NT2/D1 (cell line): Measurements from ENCODE around the gene STAT1.
A peak's percentile ranks its signal among the peaks of the same experiment; 100 is the strongest.

Source experiments
- DNase-seq: peaks from one replicate; pipeline ENCODE4 v3.0.0-alpha.2; 2011; ENCODE audit warnings: low read depth, low spot score
- H3K27me3 ChIP-seq: 2 replicates; pipeline ENCODE4 v1.6.0; 2011; ENCODE audit warnings: mild to moderate bottlenecking; ENCODE audit not compliant: insufficient read length, insufficient read depth
- H3K36me3 ChIP-seq: 2 replicates; pipeline ENCODE4 v1.6.1; 2011; ENCODE audit warnings: mild to moderate bottlenecking, low read length, mixed read lengths; ENCODE audit not compliant: insufficient read depth, insufficient read length
- H3K4me1 ChIP-seq: 2 replicates; pipeline ENCODE4 v1.5.1; 2011; ENCODE audit not compliant: insufficient read depth, insufficient read length
- H3K4me3 ChIP-seq: 2 replicates; pipeline ENCODE4 v1.5.1; 2011; ENCODE audit warnings: low read depth; ENCODE audit not compliant: insufficient read length
- H3K9ac ChIP-seq: 2 replicates; pipeline ENCODE4 v1.6.0; 2011; ENCODE audit warnings: low read depth; ENCODE audit not compliant: insufficient read length
- H3K9me3 ChIP-seq: 2 replicates; pipeline ENCODE4 v1.5.1; 2011; ENCODE audit warnings: mild to moderate bottlenecking, low read length; ENCODE audit not compliant: insufficient read depth
- SUZ12 ChIP-seq: IDR thresholded peaks from 2 replicates; pipeline ENCODE4 v1.6.1; 2011; ENCODE audit not compliant: insufficient read length, insufficient read depth; ENCODE audit errors: extremely low read depth
- YY1 ChIP-seq: IDR thresholded peaks from 2 replicates; pipeline ENCODE4 v1.6.1; 2011; ENCODE audit not compliant: insufficient read length, insufficient read depth
- ZNF274 ChIP-seq: IDR thresholded peaks from 2 replicates; pipeline ENCODE4 v1.6.1; 2011; ENCODE audit warnings: mild to moderate bottlenecking, low read depth, low read length

STAT1 gene

DNA sequence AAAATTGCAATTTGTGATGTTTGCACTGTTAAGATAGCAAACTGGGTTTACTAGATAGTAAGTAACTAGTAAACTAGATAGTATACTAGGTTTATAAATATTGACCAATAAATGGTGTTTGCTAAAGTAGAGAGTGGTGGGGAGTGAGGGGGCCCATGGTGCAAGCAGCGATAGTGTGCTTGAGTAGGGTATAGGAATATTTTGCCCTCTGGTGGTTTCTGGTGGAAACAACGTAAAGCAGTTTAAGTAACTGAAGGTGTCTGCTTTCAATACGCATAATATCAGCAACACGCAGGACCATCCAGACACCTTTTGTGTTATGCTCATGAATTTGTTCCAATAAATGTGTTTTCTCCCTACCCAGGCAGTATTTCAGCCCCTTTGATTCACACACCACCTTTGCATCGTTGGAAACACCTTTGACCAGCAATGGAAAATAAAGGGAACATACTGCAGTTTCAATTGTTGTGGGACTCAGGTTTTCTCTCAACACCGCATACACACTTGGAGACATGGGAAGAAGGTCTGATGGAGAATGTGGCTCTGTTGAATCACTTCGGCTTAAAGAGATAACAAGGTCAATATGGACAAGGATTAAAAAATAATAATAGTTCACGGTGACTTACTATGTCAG lies 16.7 kb upstream of the STAT1 start:
- no peak overlapping the region for H3K4me3 ChIP-seq
- H3K27me3 ChIP-seq, result no peaks in the 10 kb centered on the region
- H3K4me1 ChIP-seq, result no peaks in the 10 kb centered on the region
- DNase-seq, result no peak
- H3K9ac ChIP-seq, result no peak overlapping the region
- no peaks in the 10 kb centered on the region for H3K36me3 ChIP-seq
- no peaks in the 10 kb centered on the region for H3K9me3 ChIP-seq
- no peak for TF ChIP-seq SUZ12
- no peak for TF ChIP-seq YY1
- no peak for TF ChIP-seq ZNF274

DNA sequence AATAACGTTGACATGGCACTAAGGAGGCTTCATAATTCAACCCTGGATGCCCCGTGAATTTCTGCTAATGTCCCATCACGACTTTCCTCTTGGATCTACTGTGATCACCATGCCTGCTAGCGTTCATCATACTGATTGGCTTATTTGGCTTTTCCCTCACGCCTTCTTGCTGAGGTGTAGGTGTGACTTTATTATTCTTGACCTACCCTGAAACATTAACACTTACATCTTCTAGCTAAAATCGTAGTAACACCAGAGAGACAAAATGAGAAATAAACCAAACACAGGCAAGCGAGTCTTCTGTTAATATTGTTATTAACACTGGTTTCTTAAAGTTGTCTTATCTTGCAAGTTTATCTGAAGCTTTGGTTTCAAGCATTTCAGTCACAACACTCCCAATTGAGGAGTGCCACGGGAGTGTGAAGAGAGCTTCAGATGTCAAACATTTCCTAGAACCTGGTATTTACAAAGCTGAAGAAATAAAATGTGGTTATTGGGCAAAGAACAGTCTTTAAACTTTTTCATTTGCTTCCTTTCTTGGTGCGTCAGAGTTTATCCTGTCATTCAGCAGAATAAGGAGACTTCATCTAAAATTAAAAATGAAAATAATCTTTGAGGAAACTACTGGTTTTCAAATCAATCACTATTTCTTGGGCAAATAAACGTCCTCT lies 15.4 kb upstream of the STAT1 start:
- H3K9ac ChIP-seq, result no peak overlapping the region
- no peaks in the 10 kb centered on the region for H3K36me3 ChIP-seq
- H3K4me1 ChIP-seq, result no peaks in the 10 kb centered on the region
- TF ChIP-seq SUZ12 (no peak), YY1 (no peak)
- no peaks in the 10 kb centered on the region for H3K27me3 ChIP-seq
- H3K4me3 ChIP-seq, result no peak overlapping the region
- DNase-seq, result no peak
- no peaks in the 10 kb centered on the region for H3K9me3 ChIP-seq

DNA sequence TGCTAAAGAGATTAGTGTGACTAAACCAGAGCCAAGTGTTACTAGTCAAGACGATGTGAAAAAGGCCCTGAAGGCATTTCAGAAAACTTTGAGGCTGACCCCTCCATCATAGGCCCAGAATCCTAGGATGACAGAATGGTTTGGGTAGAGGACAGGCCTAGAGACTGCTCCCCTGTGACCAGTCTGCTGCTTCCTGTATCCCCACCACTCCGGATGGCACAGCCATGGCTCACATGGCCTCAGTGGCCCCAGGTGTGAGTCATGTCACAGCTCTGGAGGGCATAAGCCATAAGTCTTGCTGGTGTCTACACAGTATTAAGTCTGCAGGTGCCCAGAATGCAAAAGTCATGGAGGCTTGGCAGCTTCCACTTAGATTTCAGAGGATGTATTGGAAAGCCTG lies 12.4 kb upstream of the STAT1 start:
- Histone ChIP-seq H3K27me3 (no peaks in the 10 kb centered on the region), H3K4me3 (no peak overlapping the region), H3K9me3 (no peaks in the 10 kb centered on the region), H3K4me1 (no peaks in the 10 kb centered on the region), H3K9ac (no peak overlapping the region), H3K36me3 (no peaks in the 10 kb centered on the region)
- DNase-seq, result no peak
- no peak for TF ChIP-seq YY1
- TF ChIP-seq SUZ12, result no peak
- TF ChIP-seq ZNF274, result no peak

DNA sequence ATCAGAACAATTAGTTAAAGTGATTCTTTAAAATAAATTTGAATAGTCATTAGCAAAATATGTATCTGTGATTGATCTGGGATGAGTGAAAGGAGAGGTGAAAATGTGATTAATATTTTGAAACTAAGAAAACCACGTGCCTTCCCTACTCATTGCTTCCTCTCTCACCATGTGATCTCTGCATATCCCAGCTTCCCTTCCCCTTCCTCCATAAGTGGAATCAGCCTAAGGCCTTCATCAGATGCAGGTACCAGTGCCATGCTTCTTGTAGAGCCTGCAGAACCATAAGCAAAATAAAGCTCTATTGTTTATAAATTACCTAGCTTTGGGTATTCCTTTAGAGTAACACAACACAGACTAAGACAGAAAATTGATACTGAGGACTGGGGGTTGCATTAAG lies 11.2 kb upstream of the STAT1 start:
- Histone ChIP-seq H3K4me1 (no peaks in the 10 kb centered on the region), H3K9ac (no peak overlapping the region), H3K36me3 (no peaks in the 10 kb centered on the region), H3K9me3 (no peaks in the 10 kb centered on the region), H3K27me3 (no peaks in the 10 kb centered on the region), H3K4me3 (no peak overlapping the region)
- TF ChIP-seq YY1, result no peak
- no peak for TF ChIP-seq SUZ12
- TF ChIP-seq ZNF274, result no peak
- no peak for DNase-seq

DNA sequence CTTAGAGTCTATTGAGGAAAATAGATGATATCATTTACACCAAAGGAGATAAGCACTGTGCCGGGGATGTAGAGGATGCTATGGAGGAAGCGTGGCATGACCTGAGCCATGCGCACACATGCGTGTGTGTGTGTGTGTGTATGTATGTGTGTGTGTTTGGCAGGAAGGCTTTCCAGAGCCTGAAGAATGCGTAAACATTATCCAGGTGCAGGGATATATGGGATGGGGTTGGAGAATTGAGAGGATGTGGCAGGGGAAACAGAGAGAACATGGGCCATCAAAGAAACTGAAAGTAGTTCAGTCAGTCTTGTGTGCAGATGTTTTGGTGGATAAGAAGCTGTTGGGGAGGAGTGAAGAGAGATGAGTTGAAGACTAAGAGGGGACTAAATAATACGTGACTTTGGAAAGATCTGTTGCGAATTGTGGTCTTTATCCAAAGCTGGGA lies 9.3 kb upstream of the STAT1 start:
- Histone ChIP-seq H3K9ac (no peak overlapping the region), H3K4me3 (no peak overlapping the region), H3K9me3 (no peaks in the 10 kb centered on the region), H3K36me3 (no peaks in the 10 kb centered on the region), H3K27me3 (peaks cover 12% of the 10 kb centered on the region), H3K4me1 (no peaks in the 10 kb centered on the region)
- DNase-seq, result no peak
- TF ChIP-seq YY1 (no peak), ZNF274 (no peak)

DNA sequence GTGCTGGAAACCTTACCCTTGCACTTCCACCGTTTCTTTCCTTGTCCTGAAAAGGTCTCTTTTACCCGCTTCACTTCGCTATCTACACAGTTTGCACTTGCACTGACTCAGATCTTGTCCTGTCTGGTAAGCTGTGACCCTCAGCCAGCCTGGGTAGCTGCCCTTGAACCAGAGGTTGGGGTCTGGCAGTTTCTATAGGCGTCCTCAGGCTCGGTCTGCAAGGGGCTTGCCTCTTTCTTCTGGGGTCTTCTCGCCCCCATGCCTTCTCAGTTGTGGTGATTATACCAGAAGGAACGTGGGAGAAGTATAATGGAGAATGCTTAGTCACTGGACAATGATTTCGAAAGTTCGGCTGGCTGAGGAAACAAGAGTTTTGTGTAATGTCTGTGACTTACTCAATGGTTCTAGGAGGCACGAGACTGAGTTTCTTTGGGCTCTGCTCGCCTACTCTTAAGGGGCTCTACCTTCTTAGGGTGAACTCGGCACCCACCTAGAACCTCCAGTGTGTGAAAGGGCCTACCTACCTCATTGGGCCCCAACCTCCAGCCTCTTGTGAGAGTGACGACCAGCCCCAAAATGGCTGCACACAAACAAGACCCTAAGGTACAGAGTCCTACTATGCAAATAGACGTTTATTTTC lies 6.9 kb upstream of the STAT1 start:
- Histone ChIP-seq H3K36me3 (no peaks in the 10 kb centered on the region), H3K9ac (peak overlapping the region; percentile 90), H3K4me1 (no peaks in the 10 kb centered on the region), H3K4me3 (peak overlapping the region; percentile 79), H3K9me3 (no peaks in the 10 kb centered on the region), H3K27me3 (peaks cover 27% of the 10 kb centered on the region)
- DNase-seq, result no peak
- TF ChIP-seq SUZ12 (no peak), YY1 (no peak), ZNF274 (no peak)

DNA sequence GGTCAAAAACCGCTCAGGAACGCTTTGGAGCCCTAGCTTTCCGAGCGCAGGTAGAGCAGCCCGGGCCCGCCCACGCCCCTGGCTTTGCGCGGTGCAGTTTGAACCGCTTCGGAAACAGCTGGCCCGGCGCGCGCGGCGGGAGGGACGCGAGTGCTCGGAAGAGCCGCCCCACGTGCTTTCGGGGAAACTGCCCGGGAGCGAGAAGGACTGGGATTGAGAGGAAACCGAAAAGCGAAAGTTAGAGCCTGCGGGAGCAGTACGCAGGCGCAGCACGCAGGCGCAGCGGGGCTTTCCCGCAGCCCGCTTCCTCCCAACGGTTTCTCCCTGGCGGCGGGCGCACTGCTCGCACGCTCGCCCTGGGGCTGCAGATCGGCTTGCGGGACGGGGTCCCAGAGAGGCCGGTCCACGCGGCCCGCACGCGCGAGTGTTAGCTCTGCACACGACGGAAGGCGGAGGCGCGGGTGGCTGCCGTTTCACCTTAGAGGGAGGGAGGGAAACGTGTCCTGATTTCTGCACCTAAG lies 6.3 kb upstream of the STAT1 start:
- no peak for TF ChIP-seq ZNF274
- TF ChIP-seq SUZ12, result no peak
- no peak for TF ChIP-seq YY1
- Histone ChIP-seq H3K36me3 (no peaks in the 10 kb centered on the region), H3K9me3 (0 out of 2 replicates have a peak, but pooled peaks cover 4% of the 10 kb centered on the region), H3K27me3 (peaks cover 31% of the 10 kb centered on the region), H3K4me1 (no peaks in the 10 kb centered on the region), H3K4me3 (peak overlapping the region; percentile 79), H3K9ac (peak overlapping the region; percentile 90)
- DNase-seq, result peak; percentile 91
